BE2C (cell line): Measurements from ENCODE around the gene EVA1A.

ENCODE experiments used
- DNase-seq: peaks from one replicate; pipeline ENCODE4 v3.0.0-alpha.2; 2020
- H3K27me3 ChIP-seq: fragments of 250-450 bp; sonication (Bioruptor Pico); 2 replicates; pipeline ENCODE4 v1.5.1; 2020; ENCODE audit warnings: mild to moderate bottlenecking
- H3K36me3 ChIP-seq: fragments of 250-450 bp; sonication (Bioruptor Pico); 2 replicates; pipeline ENCODE4 v1.5.1; 2020; ENCODE audit warnings: mild to moderate bottlenecking
- H3K4me1 ChIP-seq: fragments of 250-450 bp; sonication (Bioruptor Pico); 2 replicates; pipeline ENCODE4 v1.5.1; 2020
- H3K4me3 ChIP-seq: 2 replicates; pipeline ENCODE4 v1.5.1; 2011; ENCODE audit warnings: low read depth, low read length
- H3K9me3 ChIP-seq: fragments of 250-450 bp; sonication (Bioruptor Pico); 2 replicates; pipeline ENCODE4 v1.5.1; 2020
- TF ChIP-seq, protein P1 (sequence below): IDR thresholded peaks from 2 replicates; pipeline ENCODE4 v1.5.1; 2012; ENCODE audit warnings: mild to moderate bottlenecking, low read depth, low read length

The EVA1A gene

DNA sequence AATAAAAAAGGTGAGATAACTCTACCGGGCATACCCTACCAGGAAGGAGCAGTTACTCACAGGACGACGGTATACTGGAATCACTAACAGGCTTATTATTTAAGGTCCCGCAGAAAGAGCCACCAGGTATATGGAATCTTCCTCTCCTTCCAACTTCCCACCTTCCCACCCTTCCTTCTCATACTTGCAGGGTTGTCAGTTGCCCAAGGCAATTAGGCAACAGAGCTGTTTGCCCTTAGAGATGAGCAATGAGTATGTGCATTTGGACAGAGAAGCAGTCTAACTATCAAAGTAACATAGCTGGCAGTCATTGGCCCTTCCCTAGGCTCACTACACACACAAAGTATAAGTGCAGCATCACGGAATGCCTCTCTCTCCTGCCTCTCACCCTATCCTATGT lies 32.1 kb upstream of the EVA1A start:
- Histone ChIP-seq H3K4me1 (no peaks in the 10 kb centered on the region), H3K36me3 (no peaks in the 10 kb centered on the region), H3K4me3 (no peak overlapping the region), H3K27me3 (no peaks in the 10 kb centered on the region), H3K9me3 (no peaks in the 10 kb centered on the region)
- no peak for DNase-seq
- TF ChIP-seq, protein P1, sequence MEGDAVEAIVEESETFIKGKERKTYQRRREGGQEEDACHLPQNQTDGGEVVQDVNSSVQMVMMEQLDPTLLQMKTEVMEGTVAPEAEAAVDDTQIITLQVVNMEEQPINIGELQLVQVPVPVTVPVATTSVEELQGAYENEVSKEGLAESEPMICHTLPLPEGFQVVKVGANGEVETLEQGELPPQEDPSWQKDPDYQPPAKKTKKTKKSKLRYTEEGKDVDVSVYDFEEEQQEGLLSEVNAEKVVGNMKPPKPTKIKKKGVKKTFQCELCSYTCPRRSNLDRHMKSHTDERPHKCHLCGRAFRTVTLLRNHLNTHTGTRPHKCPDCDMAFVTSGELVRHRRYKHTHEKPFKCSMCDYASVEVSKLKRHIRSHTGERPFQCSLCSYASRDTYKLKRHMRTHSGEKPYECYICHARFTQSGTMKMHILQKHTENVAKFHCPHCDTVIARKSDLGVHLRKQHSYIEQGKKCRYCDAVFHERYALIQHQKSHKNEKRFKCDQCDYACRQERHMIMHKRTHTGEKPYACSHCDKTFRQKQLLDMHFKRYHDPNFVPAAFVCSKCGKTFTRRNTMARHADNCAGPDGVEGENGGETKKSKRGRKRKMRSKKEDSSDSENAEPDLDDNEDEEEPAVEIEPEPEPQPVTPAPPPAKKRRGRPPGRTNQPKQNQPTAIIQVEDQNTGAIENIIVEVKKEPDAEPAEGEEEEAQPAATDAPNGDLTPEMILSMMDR, result no peak

DNA sequence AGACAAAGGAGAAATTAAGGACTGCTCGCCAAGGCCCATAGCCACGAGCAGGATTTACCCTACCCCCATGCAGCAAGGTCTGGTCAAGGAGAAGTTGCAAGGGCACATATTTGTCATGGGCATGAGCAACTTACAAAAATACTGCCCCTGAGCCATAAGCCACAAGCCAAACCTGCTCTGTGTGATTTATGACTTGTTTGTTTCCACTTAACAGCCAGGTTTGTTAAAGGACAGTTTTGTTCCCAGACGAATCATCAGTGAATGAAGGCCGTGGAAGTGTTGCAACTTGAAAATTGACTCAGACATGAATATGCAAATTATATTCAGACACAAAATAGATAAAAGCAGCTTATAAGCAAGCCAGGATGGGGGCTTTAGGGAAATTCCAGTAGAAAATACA lies 31.3 kb upstream of the EVA1A start:
- Histone ChIP-seq H3K4me1 (no peaks in the 10 kb centered on the region), H3K27me3 (no peaks in the 10 kb centered on the region), H3K9me3 (no peaks in the 10 kb centered on the region), H3K4me3 (no peak overlapping the region), H3K36me3 (no peaks in the 10 kb centered on the region)
- TF ChIP-seq, protein P1, result no peak
- no peak for DNase-seq

DNA sequence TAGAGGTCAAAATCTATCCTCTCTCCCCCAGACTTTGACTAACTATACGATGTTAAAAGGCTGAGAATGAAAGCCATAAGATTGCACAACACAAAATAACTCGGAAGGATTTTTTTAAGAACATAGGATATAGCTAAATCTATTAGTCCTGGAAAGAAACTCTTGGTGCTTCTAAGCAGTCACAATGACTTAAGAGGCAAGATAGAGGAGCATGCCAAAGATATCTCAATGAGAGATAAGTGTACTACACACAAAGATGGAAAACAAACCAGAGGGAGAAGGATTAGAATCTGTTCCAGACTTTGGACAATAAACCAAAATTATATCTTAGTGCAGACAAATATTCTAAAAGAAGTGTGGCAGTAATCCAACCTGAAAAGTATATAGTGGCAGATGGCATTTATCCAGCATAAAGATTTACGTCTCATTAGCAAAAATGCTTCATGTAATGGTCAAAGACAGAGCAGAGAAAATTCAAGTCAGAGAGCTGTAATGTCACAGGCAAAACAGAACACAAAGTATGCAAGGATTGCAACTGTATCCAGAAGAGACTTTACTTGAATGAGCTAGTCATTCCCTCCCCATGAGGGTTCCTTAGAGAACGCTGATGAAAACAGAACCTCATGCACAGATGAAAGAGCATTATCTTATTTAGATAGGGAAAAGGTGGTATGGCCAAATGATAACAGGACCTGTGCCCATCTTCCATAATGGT lies 28.8 kb upstream of the EVA1A start:
- Histone ChIP-seq H3K9me3 (no peaks in the 10 kb centered on the region), H3K27me3 (no peaks in the 10 kb centered on the region), H3K36me3 (no peaks in the 10 kb centered on the region), H3K4me1 (no peaks in the 10 kb centered on the region), H3K4me3 (no peak overlapping the region)
- TF ChIP-seq, protein P1, result no peak
- DNase-seq, result no peak

DNA sequence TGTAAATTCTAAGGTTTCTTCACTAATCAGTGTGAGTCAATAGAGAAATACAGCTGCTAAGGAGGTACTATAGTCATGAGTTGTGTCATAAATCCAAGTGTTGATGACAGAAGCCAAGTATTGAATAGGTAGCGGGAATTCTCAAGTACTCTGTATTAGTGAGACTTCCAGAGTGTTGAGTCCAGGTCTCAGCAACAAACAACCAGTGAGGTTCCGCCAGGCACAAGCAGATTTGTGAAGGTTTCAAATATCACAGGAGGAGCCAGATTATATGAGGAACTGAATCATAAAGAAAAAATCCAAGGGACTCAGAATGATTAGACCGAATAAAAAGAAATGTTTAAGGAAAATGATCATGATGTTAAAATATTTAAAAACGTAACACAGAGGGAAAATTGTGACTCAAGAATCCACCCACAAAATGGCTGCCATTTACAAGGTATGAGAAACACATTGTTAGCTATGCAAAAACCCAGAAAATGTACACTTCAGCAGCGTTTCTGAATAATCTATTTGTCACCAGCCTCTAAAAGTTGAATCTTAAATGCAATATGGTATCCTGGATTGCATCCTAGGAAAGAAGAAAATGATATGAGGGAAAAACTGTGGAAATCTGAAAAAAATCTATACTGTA lies 27.3 kb upstream of the EVA1A start:
- H3K36me3 ChIP-seq, result no peaks in the 10 kb centered on the region
- no peak overlapping the region for H3K4me3 ChIP-seq
- no peaks in the 10 kb centered on the region for H3K4me1 ChIP-seq
- DNase-seq, result no peak
- TF ChIP-seq, protein P1, result no peak
- H3K9me3 ChIP-seq, result no peaks in the 10 kb centered on the region
- no peaks in the 10 kb centered on the region for H3K27me3 ChIP-seq

DNA sequence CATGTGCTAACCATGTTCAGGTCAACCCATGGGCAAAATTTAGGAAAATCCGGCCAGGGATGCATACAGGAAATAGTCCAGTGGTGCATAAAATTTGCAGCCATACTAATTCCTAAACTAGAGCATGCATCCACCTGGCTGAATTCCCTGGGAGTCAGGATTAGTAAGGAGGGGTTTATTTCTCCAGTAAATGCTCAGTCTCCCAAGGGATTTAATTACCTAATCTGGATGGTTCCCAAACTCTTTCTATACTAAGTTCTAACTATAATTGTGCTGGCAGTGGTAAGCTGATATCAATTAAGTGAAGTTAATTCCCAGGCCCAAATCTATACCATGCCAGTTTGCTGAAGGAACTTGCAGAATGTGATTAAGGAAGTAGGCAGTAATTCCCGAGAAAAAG lies 26.2 kb upstream of the EVA1A start:
- Histone ChIP-seq H3K36me3 (no peaks in the 10 kb centered on the region), H3K4me1 (no peaks in the 10 kb centered on the region), H3K4me3 (no peak overlapping the region), H3K9me3 (no peaks in the 10 kb centered on the region), H3K27me3 (no peaks in the 10 kb centered on the region)
- DNase-seq, result no peak
- TF ChIP-seq, protein P1, result no peak

DNA sequence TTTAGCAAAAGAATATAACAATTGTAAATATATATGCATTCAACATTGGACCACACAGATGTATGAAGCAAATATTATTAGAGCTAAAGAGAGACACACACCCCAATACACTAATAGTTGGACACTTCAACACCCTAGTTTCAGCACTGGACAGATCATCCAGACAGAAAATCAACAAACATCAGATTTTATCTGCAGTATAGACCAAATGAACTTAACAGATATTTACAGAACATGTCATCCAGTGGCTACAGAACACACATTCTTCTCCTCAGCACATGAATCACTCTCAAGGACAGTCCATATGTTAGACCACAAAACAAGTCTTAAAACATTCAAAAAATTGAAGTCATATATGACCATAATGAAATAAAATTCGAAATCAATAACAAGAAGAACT lies 22.1 kb upstream of the EVA1A start:
- no peak for DNase-seq
- TF ChIP-seq, protein P1, result no peak
- no peak overlapping the region for H3K4me3 ChIP-seq

More for the DNA sequence above, 22.1 kb upstream of the EVA1A start:
- Histone ChIP-seq H3K27me3 (no peaks in the 10 kb centered on the region), H3K36me3 (no peaks in the 10 kb centered on the region), H3K4me1 (no peaks in the 10 kb centered on the region), H3K9me3 (no peaks in the 10 kb centered on the region)
